ENCODE measurements around the gene AKT1.

The AKT1 gene

GRCh38 chr14:104721505-104722431 lies 73.8 kb downstream of the AKT1 start:
- peak in 2 of 3 donors; percentile 17 to 29 for DNase-seq
